C4-2B (cell line): ENCODE measurements around the gene ZMYM4.

ENCODE experiments used
- CTCF ChIP-seq: fragments of 450-650 bp; conservative IDR thresholded peaks from 2 replicates; pipeline ENCODE4 v1.5.1; 2017; ENCODE audit warnings: mild to moderate bottlenecking
- ZFX ChIP-seq: fragments of 450-650 bp; IDR thresholded peaks from 2 replicates; pipeline ENCODE4 v1.6.1; 2017

- TF ChIP-seq CTCF: no peak
- TF ChIP-seq ZFX: no peak
Measured at GRCh38 chr1:35290452-35290851, 21.9 kb downstream of the ZMYM4 start.
